Tibial nerve (tissue), 4 donors: Measurements from ENCODE around the gene DNMT3A. TPM values are rescaled to one million over a fixed set of nuclear protein-coding genes. Genes with fewer than 3 reads are reported as not detected.
A peak's percentile ranks its signal among the peaks of the same experiment; 100 is the strongest.

Source experiments
- DNase-seq, 2 donors: peaks; one replicate each; pipeline ENCODE4 v3.0.0-alpha.2; 2019; ENCODE audit warnings: low spot score in 2 of 2
- H3K27ac ChIP-seq, 4 donors: fragments of 200-600 bp; sonication (generic) in 3 of 4; one replicate each; pipeline ENCODE4 v1.5.1; 2017 to 2019; ENCODE audit warnings: mild to moderate bottlenecking in 1 of 4
- H3K27me3 ChIP-seq, 2 donors: fragments of 200-600 bp; sonication (generic) in 1 of 2; one replicate each; pipeline versions ENCODE4 v1.5.1 to v1.6.0; 2017 to 2019
- H3K36me3 ChIP-seq, 3 donors: fragments of 200-600 bp; sonication (generic); one replicate each; pipeline ENCODE4 v1.5.1; 2018 to 2019
- H3K4me1 ChIP-seq, 4 donors: fragments of 200-600 bp; sonication (generic) in 3 of 4; one replicate each; pipeline ENCODE4 v1.5.1; 2017 to 2019
- H3K4me3 ChIP-seq, 4 donors: fragments of 200-600 bp; sonication (generic) in 3 of 4; one replicate each; pipeline ENCODE4 v1.5.1; 2017 to 2019; ENCODE audit warnings: mild to moderate bottlenecking in 1 of 4, moderate library complexity in 1 of 4
- H3K9me3 ChIP-seq, 4 donors: fragments of 200-600 bp; sonication (generic) in 3 of 4; one replicate each; pipeline ENCODE4 v1.5.1; 2017 to 2019
- EP300 ChIP-seq, 2 donors: sonication (generic); formaldehyde crosslinking; IDR thresholded peaks; one replicate each; pipeline ENCODE4 v1.6.1; 2017; ENCODE audit warnings: antibody characterized with exemption in 2 of 2, mild to moderate bottlenecking in 1 of 2
- POLR2A ChIP-seq, 2 donors: fragments of 450-650 bp; IDR thresholded peaks; one replicate each; pipeline ENCODE4 v1.6.1; 2017; ENCODE audit warnings: antibody characterized with exemption in 2 of 2, mild to moderate bottlenecking in 2 of 2, moderate library complexity in 2 of 2
- WGBS, 2 donors: methylation state at CpG; one replicate each; pipeline ENCODE4 v1.1.5; 2018; 5-methylcytosine and 5-hydroxymethylcytosine counted together
- total RNA-seq, 4 donors: library from RNA; depleted of rRNA; stranded (reverse); fragments of >200 nt; gene quantifications; one replicate each; pipeline ENCODE4 v1.1.0, GENCODE V29; 2016
- TF ChIP-seq, protein P1 (sequence below), 5 experiments: fragments of 200-600 bp in 3 of 5; fragments of 450-650 bp in 2 of 5; sonication (generic) in 3 of 5; IDR thresholded peaks; one replicate each; pipeline ENCODE4 v1.5.1; 2016 to 2019; ENCODE audit warnings: antibody characterized with exemption in 5 of 5, mild to moderate bottlenecking in 3 of 5, moderate library complexity in 2 of 5

DNMT3A gene
- total RNA-seq, 4 donors from 2014 or later: 17.4 to 28.4 (median 25.0) TPM

DNA sequence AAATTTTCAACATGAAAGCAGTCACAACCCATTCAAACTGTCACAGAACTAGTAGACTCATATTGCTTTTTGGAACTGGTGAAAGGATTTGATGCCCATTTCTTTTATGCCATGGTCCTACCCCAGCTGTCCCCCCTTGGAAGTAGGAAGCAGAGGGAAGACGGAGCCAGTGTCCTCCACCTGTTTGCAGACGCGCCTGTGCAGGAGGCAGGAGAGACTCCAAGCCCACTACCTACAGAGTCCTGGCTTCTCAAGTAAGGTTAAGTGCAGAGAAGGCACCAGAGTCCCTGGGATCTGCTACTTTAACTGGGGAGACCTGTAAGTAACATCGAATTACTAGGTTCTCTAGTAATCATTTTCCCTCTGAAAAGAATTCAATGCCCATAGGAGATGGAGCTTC is 32.7 kb upstream of the DNMT3A start:
- no peaks in the 10 kb centered on the region for H3K36me3 ChIP-seq

DNA sequence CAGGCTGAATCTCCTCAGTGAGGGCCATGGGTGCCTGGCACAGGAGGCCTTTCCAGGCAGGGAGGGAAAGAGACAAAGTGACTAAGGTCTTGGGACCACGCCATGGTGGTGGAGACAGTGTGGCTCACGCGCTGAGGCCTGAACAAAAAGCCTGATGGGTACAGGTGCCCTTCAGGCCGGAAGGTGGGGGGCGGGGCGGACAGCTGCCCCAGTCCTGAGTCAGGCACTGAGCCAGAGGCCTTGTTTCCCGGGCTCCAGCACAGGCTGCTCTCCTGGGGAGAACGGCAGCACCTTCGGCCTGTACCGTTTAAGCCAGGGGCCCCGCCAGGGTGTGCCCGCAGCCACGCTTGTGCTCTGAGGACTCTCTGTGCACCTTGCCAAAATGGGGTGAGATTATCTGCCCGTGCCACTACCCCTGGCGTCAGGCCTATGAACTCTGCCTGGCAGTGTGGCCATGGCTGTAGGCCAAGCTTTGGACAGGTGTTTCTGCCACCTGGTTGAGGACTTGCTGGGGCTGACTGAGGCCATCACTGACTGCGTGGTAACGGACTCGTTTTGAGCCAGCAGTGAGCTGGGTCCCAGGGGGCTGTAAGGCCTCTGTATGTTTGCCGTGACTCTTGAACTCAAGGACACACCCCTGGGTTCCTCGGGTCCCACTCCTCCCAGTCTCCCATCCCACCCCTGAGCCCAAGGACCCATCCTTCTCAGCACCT is 31.7 kb upstream of the DNMT3A start:
- no peak for TF ChIP-seq EP300 (IDR thresholded peaks at IDR 0.05)
- no peak for TF ChIP-seq POLR2A (IDR thresholded peaks at IDR 0.05)
- TF ChIP-seq, protein P1, sequence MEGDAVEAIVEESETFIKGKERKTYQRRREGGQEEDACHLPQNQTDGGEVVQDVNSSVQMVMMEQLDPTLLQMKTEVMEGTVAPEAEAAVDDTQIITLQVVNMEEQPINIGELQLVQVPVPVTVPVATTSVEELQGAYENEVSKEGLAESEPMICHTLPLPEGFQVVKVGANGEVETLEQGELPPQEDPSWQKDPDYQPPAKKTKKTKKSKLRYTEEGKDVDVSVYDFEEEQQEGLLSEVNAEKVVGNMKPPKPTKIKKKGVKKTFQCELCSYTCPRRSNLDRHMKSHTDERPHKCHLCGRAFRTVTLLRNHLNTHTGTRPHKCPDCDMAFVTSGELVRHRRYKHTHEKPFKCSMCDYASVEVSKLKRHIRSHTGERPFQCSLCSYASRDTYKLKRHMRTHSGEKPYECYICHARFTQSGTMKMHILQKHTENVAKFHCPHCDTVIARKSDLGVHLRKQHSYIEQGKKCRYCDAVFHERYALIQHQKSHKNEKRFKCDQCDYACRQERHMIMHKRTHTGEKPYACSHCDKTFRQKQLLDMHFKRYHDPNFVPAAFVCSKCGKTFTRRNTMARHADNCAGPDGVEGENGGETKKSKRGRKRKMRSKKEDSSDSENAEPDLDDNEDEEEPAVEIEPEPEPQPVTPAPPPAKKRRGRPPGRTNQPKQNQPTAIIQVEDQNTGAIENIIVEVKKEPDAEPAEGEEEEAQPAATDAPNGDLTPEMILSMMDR (IDR thresholded peaks at IDR 0.05): no peak
- no peak for DNase-seq
- peaks cover 0 to 17% (median 12%) of the 10 kb centered on the region in 4 donors for H3K4me1 ChIP-seq
- no peaks in the 10 kb centered on the region for H3K36me3 ChIP-seq
- 79 to 83% methylated on average over 17 to 20 of the region's 20 CpGs for WGBS, 2 donors
- no peaks in the 10 kb centered on the region for H3K27me3 ChIP-seq
- H3K4me3 ChIP-seq: no peak overlapping the region
- H3K9me3 ChIP-seq: no peaks in the 10 kb centered on the region
- H3K27ac ChIP-seq: peak overlapping the region in 1 of 4 donors; percentile 9

More for the DNA sequence above, 32.7 kb upstream of the DNMT3A start:
- Histone ChIP-seq H3K27me3 (no peaks in the 10 kb centered on the region), H3K4me1 (peaks cover 0 to 17% (median 12%) of the 10 kb centered on the region in 4 donors), H3K4me3 (no peak overlapping the region), H3K27ac (no peak overlapping the region), H3K9me3 (no peaks in the 10 kb centered on the region)
- 94 to 99% methylated on average over 4 of the region's 4 CpGs for WGBS, 2 donors
- DNase-seq: no peak
- no peak for TF ChIP-seq EP300 (IDR thresholded peaks at IDR 0.05)
- TF ChIP-seq POLR2A (IDR thresholded peaks at IDR 0.05): no peak
- TF ChIP-seq, protein P1 (IDR thresholded peaks at IDR 0.05): no peak

DNA sequence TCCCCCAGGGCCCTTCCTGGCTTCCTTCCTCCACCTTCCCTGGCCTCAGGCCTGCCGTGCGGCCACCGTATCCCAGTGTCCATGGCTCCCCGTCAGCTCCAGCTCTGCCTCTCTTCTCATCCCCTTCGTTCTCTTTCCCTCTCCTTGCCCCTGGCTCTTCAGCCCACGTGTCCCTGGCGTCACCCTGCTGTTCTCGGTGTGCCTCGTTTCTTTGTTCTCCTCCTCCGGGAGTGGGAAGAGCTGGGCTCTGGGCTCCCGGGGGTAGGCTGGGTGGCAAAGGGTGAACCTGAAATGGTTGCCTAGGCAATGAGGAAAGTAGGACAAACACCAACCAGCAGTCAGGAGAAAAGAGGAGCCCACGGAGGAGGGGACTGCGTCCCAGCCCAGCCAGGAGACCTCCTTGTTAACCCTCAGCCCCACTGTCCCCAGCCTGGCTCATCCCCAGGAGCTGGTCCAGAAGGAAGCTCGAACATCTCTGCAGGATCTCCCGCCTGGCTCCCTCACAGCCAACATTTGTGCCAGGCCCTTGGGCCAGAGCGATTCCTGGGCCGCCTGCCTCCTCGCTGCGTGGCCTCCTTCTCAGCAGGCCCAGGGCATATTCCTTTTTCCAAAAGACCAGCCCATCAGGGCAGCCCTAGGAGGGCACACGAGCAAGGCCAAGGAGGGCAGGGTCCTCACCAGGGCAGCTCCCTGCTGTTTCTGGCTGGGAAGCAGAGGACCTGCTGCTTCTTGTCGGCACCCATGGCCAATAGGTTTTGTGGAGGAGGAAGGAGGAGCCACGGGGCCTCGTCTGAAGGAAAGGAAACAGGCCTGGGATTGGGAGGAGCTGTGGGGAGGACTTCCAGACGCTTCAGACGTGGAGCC is 30.9 kb upstream of the DNMT3A start:
- Histone ChIP-seq H3K27ac (peak overlapping the region in 1 of 4 donors; percentile 45), H3K27me3 (no peaks in the 10 kb centered on the region), H3K4me3 (no peak overlapping the region), H3K4me1 (peaks cover 0 to 15% (median 11%) of the 10 kb centered on the region in 4 donors), H3K9me3 (no peaks in the 10 kb centered on the region), H3K36me3 (no peaks in the 10 kb centered on the region)
- DNase-seq: no peak
- WGBS, 2 donors: 63 to 64% methylated on average over 24 to 25 of the region's 25 CpGs
- TF ChIP-seq, protein P1 (IDR thresholded peaks at IDR 0.05): no peak
- peak in 1 of 2 donors; percentile 18 for TF ChIP-seq EP300 (IDR thresholded peaks at IDR 0.05)

DNA sequence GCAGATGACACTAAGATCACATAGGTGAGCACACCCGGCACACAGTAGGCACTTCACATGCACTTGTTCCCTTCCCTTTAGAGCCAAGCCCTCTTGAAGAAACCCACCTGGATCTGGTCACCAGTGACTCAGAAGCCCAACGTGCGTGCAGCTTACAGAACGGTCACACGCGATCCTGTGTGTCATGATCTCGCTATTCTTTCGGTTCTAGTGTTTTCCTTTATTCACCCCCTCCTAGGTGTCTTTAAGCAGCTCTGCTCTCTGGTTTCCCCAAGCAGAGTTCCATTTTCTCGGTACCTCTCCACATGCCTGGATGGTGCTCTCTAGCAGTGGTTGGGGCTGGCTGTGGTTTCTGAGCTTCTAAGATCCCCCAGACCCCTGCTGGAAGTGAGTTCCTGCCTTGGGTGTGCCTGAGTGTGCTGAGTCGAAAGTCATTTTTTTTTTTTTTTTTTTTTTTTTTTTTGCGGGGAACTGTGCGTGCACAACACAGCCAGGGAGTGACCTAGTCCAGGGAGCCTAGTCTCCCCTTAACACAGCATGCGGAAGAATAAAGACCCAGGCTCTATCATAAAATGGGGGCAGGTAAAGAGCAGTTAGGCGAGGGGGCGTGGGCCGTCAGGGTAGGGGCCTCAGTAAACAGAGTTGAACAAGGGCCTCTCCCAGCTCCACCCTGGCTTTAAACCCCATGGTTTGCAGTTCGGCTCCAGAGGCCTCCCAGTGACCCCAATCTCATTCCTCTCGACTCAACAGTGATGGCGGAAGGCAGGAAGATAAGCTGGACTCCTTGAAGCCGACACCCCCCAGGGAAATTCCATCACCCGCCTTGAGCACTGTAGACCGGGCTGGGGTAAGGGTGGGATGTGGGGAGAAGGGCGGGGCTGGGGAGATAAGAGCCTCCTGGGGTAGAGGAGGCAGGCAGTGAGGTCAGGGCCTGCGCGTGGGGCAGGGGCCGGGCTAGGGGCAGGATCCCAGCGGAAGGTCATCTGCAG is 29.8 kb upstream of the DNMT3A start:
- no peak for DNase-seq
- H3K4me3 ChIP-seq: no peak overlapping the region
- H3K36me3 ChIP-seq: no peaks in the 10 kb centered on the region

More for the DNA sequence above, 29.8 kb upstream of the DNMT3A start:
- WGBS, 2 donors: 85 to 88% methylated on average over 27 of the region's 27 CpGs
- no peaks in the 10 kb centered on the region for H3K27me3 ChIP-seq
- no peaks in the 10 kb centered on the region for H3K9me3 ChIP-seq
- H3K27ac ChIP-seq: peak overlapping the region in 1 of 4 donors; percentile 45
- TF ChIP-seq, protein P1 (IDR thresholded peaks at IDR 0.05): no peak
- TF ChIP-seq POLR2A (IDR thresholded peaks at IDR 0.05) (no peak), EP300 (IDR thresholded peaks at IDR 0.05) (no peak)
- H3K4me1 ChIP-seq: peaks cover 0 to 4% (median 3%) of the 10 kb centered on the region in 4 donors
